HepG2 (cell line): ENCODE results near the gene TCFL5. TPM values are rescaled to one million over a fixed set of nuclear protein-coding genes. Genes with fewer than 3 reads are reported as not detected.

Experiments used
- HES4 ChIP-seq: sonication (generic); formaldehyde crosslinking; IDR thresholded peaks from 2 replicates; pipeline ENCODE4 v1.9.0; 2021; ENCODE audit warnings: mild to moderate bottlenecking, missing genetic modification reagents, borderline replicate concordance
- MAZ ChIP-seq, 2 experiments: sonication (generic) in 1 of 2; formaldehyde crosslinking in 1 of 2; IDR thresholded peaks; 2 replicates each; pipeline versions ENCODE4 v1.5.0 to v1.6.1; 2012 to 2020; ENCODE audit warnings: low read depth in 2 of 2, mild to moderate bottlenecking in 2 of 2, borderline replicate concordance in 1 of 2, improper control_type of control experiment in 1 of 2, low read length in 1 of 2, missing genetic modification reagents in 1 of 2, moderate library complexity in 1 of 2
- MTA1 ChIP-seq: sonication (generic); formaldehyde crosslinking; IDR thresholded peaks from 2 replicates; pipeline ENCODE4 v1.4.0; 2020; ENCODE audit warnings: missing genetic modification reagents, mild to moderate bottlenecking, borderline replicate concordance
- SMAD3 ChIP-seq: sonication (generic); formaldehyde crosslinking; IDR thresholded peaks from 2 replicates; pipeline ENCODE4 v1.4.0; 2020; ENCODE audit warnings: missing genetic modification reagents
- SUZ12 ChIP-seq: fragments of 150-350 bp; IDR thresholded peaks from 2 replicates; pipeline ENCODE4 v1.6.1; 2014; ENCODE audit warnings: low read depth, low read length
- SYNCRIP ChIP-seq: fragments of 200-400 bp; formaldehyde crosslinking; IDR thresholded peaks from 2 replicates; pipeline ENCODE4 v1.6.1; 2018; ENCODE audit warnings: mild to moderate bottlenecking, low read depth, low read length; ENCODE audit not compliant: insufficient read depth
- TBL1XR1 ChIP-seq: fragments of 150-350 bp; IDR thresholded peaks from 2 replicates; pipeline ENCODE4 v1.6.1; 2014; ENCODE audit warnings: borderline replicate concordance, low read length; ENCODE audit not compliant: partially characterized antibody
- ZNF451 ChIP-seq: sonication (generic); formaldehyde crosslinking; IDR thresholded peaks from 2 replicates; pipeline ENCODE4 v1.5.0; 2020; ENCODE audit warnings: mild to moderate bottlenecking, missing genetic modification reagents
- ZNF720 ChIP-seq: sonication (generic); formaldehyde crosslinking; IDR thresholded peaks from 2 replicates; pipeline ENCODE4 v1.4.0; 2020; ENCODE audit warnings: missing genetic modification reagents
- ZNF839 ChIP-seq: sonication (generic); formaldehyde crosslinking; IDR thresholded peaks from 2 replicates; pipeline ENCODE4 v1.4.0; 2020; ENCODE audit warnings: missing genetic modification reagents, mild to moderate bottlenecking, borderline replicate concordance
- polyA plus RNA-seq, 8 experiments: library from polyadenylated mRNA; depleted of rRNA in 3 of 8; stranded (reverse) in 7 of 8; unstranded in 1 of 8; fragments of >200 nt; fragmentation: Illumina TruSeq in 4 of 8; extraction: Trizol in 4 of 8; gene quantifications; 2 replicates each; pipeline versions ENCODE4 v1.2.1 to v1.2.3, GENCODE V29; 2011 to 2016; ENCODE audit warnings: low read depth in 4 of 8, missing spikeins in 1 of 8, mixed read lengths in 1 of 8; ENCODE audit not compliant: insufficient read depth in 1 of 8
- total RNA-seq, 5 experiments: library from RNA; depleted of rRNA; stranded (reverse); fragments of >200 nt; fragmentation: Illumina TruSeq; extraction: Trizol; gene quantifications; 2 replicates each; pipeline ENCODE4 v1.2.3, GENCODE V29; 2016; ENCODE audit warnings: low read depth in 1 of 5
- TF ChIP-seq, protein P1 (sequence below): sonication (generic); formaldehyde crosslinking; IDR thresholded peaks from 2 replicates; pipeline ENCODE4 v1.5.1; 2020; ENCODE audit warnings: missing genetic modification reagents, mild to moderate bottlenecking, borderline replicate concordance
- TF ChIP-seq, protein P2 (sequence below): sonication (generic); formaldehyde crosslinking; IDR thresholded peaks from 2 replicates; pipeline ENCODE4 v1.5.1; 2020; ENCODE audit warnings: mild to moderate bottlenecking, missing genetic modification reagents
- TF ChIP-seq, protein P3 (sequence below): sonication (generic); formaldehyde crosslinking; IDR thresholded peaks from 2 replicates; pipeline ENCODE4 v1.4.0; 2020; ENCODE audit warnings: mild to moderate bottlenecking, missing genetic modification reagents
- TF ChIP-seq, protein P4 (sequence below), 2 experiments: fragments of 450-650 bp in 1 of 2; sonication (generic) in 1 of 2; formaldehyde crosslinking; IDR thresholded peaks; 2 replicates each; pipeline versions ENCODE4 v1.5.0 to v1.8.0; 2020 to 2022; ENCODE audit warnings: mild to moderate bottlenecking in 1 of 2, missing genetic modification reagents in 1 of 2

The TCFL5 gene
- total and polyA plus RNA-seq, 2 of the 13 experiments (the other 11 are each of a cell fraction or from before 2014, with no cell fraction given) = 14.8 to 20.0 TPM

DNA sequence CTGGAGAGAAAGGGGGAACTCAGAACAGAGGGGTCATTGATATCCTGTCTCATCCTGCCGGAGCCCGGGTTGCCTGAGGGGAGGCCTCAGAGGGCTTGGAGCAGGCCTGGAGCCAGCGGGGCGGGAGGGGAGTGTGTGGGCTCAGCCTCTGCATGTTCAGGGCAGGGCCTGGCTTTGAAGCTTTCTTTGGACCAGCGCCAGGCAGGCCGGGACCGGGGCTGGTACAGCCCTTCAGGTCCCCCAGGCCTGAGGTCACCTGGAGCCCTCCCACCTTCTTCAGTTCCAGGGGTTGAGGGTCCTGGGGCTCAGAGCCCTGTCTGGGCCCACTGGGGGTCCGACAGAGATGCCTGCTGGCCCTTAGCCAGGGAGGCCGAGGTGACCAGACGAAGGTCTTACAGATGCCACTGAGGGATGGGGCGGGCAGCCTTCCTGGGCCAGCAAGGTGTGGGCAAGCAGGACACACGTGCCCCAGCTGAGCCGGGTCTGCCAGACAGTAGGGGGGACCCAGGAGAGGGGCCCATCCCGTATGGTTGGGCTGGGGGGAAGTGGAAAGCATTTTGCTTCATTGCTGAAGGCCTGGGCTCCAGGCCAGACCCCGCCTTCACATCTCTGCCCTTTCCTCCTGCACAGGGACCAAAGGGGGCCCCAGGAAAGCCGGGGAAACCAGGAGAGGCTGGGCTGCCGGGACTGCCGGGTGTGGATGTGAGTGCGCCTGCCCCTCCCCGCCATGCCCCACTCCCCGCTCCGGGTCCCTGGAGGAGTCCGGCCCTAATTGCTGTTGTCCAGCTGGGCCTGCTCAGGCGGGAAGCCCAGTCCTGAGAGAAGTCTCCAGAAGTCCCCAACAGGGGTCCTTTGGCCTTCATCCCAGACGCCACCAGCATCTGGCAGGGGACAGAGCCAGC, 42.8 kb downstream of the TCFL5 start (continued):
- TF ChIP-seq, protein P1, sequence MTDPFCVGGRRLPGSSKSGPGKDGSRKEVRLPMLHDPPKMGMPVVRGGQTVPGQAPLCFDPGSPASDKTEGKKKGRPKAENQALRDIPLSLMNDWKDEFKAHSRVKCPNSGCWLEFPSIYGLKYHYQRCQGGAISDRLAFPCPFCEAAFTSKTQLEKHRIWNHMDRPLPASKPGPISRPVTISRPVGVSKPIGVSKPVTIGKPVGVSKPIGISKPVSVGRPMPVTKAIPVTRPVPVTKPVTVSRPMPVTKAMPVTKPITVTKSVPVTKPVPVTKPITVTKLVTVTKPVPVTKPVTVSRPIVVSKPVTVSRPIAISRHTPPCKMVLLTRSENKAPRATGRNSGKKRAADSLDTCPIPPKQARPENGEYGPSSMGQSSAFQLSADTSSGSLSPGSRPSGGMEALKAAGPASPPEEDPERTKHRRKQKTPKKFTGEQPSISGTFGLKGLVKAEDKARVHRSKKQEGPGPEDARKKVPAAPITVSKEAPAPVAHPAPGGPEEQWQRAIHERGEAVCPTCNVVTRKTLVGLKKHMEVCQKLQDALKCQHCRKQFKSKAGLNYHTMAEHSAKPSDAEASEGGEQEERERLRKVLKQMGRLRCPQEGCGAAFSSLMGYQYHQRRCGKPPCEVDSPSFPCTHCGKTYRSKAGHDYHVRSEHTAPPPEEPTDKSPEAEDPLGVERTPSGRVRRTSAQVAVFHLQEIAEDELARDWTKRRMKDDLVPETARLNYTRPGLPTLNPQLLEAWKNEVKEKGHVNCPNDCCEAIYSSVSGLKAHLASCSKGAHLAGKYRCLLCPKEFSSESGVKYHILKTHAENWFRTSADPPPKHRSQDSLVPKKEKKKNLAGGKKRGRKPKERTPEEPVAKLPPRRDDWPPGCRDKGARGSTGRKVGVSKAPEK (CRISPR knock-in tag) = no peak
- TF ChIP-seq, protein P2, sequence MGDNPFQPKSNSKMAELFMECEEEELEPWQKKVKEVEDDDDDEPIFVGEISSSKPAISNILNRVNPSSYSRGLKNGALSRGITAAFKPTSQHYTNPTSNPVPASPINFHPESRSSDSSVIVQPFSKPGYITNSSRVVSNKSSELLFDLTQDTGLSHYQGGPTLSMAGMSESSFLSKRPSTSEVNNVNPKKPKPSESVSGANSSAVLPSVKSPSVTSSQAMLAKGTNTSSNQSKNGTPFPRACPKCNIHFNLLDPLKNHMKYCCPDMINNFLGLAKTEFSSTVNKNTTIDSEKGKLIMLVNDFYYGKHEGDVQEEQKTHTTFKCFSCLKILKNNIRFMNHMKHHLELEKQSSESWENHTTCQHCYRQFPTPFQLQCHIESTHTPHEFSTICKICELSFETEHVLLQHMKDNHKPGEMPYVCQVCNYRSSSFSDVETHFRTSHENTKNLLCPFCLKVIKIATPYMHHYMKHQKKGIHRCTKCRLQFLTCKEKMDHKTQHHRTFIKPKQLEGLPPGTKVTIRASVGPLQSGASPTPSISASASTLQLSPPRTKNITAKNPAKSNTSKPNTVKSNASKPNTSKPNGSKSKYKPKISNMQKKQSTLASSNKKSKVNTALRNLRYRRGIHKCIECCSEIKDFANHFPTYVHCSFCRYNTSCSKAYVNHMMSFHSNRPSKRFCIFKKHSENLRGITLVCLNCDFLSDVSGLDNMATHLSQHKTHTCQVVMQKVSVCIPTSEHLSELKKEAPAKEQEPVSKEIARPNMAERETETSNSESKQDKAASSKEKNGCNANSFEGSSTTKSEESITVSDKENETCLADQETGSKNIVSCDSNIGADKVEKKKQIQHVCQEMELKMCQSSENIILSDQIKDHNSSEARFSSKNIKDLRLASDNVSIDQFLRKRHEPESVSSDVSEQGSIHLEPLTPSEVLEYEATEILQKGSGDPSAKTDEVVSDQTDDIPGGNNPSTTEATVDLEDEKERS (CRISPR knock-in tag) = no peak
- TF ChIP-seq SMAD3 (CRISPR knock-in tag) = peak; percentile 60; the same call in 1 of the 2 replicates
- TF ChIP-seq MTA1 = 0 out of 2 replicates have a peak, but pooled peaks have one; percentile 41
- no peak for TF ChIP-seq ZNF720 (CRISPR knock-in tag)
- TF ChIP-seq, protein P3, sequence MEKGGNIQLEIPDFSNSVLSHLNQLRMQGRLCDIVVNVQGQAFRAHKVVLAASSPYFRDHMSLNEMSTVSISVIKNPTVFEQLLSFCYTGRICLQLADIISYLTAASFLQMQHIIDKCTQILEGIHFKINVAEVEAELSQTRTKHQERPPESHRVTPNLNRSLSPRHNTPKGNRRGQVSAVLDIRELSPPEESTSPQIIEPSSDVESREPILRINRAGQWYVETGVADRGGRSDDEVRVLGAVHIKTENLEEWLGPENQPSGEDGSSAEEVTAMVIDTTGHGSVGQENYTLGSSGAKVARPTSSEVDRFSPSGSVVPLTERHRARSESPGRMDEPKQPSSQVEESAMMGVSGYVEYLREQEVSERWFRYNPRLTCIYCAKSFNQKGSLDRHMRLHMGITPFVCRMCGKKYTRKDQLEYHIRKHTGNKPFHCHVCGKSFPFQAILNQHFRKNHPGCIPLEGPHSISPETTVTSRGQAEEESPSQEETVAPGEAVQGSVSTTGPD = peak; percentile 4; the same call in 1 of the 2 replicates
- TF ChIP-seq TBL1XR1 = no peak
- TF ChIP-seq MAZ (IDR thresholded peaks at IDR 0.05; ENCODE audit: borderline replicate concordance, low read depth, low read length) = peak; percentile 59; the same call in 1 of the 2 replicates
- no peak; the same call in 1 of the 2 replicates for TF ChIP-seq MAZ (CRISPR knock-in tag; IDR thresholded peaks at IDR 0.05; ENCODE audit: low read depth)
- TF ChIP-seq, protein P4, sequence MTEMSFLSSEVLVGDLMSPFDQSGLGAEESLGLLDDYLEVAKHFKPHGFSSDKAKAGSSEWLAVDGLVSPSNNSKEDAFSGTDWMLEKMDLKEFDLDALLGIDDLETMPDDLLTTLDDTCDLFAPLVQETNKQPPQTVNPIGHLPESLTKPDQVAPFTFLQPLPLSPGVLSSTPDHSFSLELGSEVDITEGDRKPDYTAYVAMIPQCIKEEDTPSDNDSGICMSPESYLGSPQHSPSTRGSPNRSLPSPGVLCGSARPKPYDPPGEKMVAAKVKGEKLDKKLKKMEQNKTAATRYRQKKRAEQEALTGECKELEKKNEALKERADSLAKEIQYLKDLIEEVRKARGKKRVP (CRISPR knock-in tag; IDR thresholded peaks at IDR 0.05) = no peak
- no peak for TF ChIP-seq SYNCRIP
- TF ChIP-seq ZNF839 (CRISPR knock-in tag) = peak; percentile 99
- TF ChIP-seq ZNF451 (CRISPR knock-in tag) = no peak
- no peak for TF ChIP-seq HES4
- TF ChIP-seq SUZ12 = no peak
